Middle frontal gyrus (tissue), 1 donor: ENCODE measurements around the gene CHKA.

Experiments
- DNase-seq: peaks from one replicate; pipeline ENCODE4 v3.0.0-alpha.2; 2015; ENCODE audit warnings: low spot score; ENCODE audit errors: extremely low spot score

Gene CHKA

DNA sequence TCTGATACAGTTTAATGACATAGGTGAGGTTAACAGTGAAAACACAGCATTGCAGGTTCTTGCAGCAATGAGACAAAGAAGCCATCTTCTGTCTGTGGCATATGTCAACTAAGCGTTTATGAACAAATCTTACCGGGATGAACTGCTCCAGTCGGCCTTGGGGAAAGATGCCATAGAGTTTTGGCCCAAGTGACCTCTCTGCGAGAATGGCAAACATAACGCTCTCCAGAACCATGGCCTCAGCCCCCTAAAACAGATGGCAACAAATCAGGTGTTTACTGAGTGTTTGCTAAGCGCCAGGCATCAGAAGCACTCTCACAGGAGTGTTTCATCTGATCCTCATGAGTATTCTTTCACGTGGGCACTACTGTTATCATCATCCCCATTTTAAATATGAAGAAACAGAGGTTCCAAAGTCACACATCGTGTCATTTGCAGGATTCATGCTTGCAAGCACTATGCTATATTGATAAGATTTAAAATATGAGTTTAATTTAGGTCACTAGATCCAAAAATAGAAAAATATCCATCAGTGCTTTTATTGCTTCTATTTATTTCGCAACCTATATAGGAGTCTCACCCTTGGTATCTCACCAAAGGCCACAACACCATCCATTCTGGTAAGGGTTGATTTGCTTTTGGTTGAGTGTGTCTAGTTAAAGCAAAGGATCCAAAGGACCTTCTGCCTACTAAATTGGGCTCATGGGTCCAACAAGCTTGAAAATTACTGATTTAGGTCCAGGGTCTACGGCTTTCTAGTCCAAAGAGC lies 46.4 kb downstream of the CHKA start:
- no peak for DNase-seq

DNA sequence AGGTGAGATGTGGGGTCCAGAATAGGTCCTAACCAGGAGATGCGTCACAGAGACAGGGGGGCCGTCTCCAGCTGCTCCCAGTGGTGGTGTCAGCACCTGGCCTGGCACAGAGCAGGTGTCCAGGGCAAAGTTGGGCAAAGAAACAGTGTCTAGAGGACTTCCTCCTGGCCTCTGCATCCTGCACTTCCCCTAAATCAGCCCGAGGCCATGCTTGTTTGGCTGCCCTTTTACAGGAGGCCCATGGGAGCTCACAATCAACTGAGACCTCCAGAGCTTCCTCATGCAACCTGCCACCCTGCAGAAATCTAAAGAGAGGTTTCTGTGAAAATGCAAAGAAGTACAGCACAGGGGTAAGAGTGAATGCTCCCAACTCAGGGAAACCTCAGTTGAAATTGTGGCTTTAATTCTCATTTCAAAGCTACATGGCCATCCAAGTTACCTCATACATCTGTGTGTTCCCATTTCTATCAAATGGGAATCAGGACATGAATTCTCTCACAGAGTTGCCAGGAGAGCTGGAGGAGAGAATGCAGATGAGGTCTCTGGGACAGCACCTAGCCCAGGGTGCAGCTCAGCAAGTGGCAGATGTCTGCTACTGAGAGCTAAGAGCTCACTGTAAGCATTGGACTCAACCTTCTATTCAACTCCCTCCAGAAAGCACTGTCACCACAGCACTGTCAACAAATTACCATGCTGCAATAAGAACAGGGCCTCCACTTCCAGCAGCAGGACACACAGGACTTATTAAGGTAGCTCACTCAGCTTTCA lies 49.7 kb downstream of the CHKA start:
- DNase-seq, result no peak

DNA sequence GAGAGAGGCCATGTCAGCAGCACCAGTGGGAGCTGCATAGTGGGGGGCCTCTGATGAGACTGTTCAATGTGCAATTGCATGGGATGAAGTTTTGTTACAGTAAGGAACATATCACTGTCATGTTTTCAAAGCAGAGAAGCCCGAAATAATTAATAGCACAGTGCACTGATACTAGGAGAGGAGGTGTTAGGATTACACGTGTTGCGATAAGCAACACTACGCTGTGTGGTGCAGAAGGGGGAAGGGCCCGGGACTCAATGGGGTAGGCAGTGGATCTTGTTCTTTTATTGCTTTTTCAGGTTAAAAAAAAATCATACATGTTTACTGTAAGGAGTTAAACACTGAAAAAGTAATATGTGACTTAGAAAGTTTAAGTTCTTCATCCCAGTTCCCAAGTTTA lies 53.2 kb downstream of the CHKA start:
- DNase-seq, result no peak

DNA sequence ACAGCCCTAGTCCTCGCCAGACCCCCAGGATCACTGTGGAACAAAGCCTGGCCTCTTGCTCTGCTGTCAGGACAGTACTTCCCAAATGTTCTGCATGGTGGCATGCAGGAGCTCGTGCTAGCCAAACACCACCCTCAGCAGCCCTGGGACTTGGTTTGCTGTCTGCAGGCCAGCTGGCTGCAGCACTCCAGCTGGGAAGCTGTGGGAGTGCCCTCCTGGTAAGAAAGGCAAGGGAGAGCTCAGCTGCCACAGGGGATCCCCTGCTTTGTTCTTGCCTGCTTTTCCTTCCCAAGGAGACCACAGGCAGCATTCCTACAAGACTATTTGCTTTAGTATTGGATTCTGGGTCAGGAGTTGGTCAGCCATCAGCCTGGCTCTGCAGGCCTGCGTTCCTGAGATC lies 54.4 kb downstream of the CHKA start:
- DNase-seq, result no peak

DNA sequence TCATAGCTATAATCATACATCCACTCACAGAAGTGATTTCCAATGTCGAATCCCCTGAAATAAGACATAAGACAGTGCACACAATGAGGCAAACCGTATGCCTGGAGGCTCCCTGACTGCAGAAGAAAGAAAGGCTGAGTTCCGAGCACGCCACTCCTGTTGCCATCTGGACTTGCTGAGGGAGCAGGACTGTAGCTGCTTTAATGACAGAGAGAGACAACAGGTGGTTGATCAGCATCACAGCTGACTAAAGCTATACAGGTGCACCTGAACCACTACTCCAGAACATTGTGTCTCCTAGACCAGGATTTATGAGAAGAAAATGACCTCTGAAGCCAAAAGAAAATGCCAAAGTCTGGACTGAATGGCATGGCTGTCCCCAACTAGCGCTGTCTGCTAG lies 55.3 kb downstream of the CHKA start:
- no peak for DNase-seq

DNA sequence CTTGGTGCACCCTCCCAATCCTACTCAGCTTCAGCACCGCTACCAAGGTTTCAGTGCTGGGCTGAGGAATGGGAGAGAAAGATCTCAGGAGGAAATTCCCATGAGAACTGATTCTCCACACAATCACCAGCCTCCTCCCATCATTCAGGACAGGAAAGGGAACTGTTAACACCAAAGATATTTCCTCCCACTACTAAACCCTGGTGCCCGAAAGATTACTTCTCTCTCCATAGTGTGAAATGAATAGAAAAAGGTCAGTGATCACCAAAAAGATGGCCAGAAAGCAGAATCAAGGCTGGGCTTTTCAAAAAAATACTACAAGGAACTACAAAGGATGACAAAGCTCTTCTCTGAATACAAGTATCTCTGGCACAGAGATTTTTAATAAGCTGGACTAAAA lies 56.3 kb downstream of the CHKA start:
- DNase-seq, result no peak

DNA sequence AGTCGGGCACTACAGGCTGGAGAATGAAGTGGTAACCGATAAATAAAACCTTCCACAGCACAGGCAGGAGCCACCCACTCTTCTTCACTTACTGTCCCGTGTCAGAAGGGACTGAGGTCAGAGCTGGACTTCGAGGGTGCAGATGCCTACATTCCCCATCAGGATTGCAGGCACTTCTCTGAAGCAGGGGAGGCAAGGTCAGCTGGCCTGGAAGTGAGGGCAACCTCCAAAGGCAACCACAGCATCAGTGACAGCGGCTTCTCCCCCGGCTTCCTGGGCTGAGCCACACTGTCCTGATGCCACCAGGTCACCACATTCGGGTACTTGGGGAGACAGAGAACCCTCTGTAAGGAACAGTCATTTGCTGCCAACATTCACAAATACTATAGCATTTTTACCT lies 59.7 kb downstream of the CHKA start:
- no peak for DNase-seq

DNA sequence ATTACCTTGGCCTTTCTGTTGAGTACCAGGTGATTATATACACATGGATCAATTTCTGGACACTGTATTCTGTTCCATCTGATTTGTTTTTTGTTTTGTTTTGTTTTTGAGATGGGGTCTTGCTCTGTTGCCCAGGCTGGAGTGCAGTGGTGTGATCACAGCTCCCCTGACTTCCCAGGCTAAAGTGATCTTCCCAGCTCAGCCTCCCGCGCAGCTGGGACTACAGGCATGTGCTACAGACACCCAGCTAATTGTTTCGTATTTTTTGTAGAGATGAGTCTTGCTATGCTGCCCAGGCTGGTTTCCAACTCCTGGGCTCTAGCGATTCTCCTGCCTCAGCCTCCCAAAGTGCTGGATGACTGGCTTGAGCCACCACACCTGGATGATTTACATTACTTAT lies 63.4 kb downstream of the CHKA start:
- no peak for DNase-seq

DNA sequence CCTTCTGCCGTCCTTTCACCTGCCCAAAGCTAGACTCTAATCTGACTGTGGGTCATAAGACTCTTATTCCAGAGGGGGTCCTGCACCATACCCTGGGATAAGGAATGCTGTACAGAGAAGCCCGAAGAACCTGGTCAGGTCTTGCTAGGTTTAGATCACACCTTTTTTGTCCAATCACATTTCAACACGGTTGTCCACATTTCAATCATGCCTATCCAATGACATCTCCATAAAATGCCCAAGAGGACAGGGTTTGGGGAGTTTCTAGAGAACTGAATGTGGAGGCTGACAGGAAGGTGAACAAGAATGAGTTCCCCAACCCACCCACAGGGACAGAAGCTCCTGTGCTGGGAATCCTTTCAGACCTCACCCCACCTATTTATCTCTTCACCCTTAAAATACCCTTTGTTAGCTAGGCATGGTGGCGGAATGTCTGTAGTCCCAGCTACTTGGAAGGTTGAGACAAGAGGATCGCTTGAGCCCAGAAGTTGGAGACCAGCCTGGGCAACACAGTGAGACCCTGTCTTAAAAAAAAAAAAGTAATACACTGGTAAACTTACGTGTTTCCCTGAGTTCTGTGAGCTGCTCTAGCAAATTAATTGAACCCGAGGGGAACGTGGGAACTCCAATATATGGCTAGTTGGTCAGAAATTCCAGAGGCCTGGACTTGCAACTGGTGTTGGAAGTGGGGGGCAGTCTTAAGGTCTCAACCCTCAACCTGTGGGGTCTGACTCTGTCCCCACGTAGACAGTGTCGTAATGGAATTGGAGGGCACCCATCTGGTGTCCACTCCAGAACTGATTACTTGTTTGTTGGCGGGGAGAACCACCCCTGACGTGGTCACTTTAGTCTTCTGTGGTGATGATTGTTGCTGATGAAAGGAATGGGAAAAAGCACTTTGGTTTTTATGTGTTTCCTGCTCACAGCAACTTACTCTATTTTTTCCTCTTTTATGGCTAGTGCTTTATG lies 64.6 kb downstream of the CHKA start:
- DNase-seq, result no peak

DNA sequence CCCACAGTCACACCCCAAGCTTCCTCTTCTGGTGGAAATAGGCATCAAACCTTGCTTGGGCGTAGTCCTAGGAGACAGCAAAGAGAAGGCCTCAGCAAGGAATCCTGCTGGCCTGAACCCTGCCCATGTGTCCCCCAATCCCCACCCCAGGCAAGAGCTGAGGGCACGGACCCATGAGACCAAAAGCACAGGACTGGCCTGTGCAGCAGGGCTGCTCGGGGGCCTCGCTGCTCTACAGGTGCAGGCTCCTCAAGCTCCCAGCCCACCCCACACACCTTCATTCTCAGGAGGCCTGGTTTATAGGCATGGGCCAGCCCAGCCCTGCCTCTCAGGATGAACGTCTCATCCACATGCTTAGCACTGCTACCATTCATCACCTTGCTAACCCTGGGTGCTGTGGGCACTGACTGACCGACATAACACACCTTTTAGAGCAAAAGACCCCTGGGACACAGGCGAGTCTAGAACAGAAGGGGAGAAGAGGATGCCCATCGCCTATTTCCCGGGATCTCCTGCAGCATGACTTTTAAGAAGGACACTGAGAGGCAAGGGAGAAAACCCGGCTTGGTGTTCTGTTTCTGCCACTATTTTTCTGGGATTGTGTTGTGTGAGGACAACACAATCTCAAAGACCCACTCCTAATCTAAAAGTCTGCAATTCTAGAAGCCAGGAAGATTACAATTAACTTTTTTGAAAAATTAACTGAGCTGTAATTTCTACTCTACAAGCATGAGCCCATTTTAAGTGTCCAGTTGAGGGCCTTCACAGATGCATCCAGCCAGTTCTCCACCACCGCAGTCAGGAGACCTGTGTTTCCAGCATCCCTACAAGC lies 67.0 kb downstream of the CHKA start:
- DNase-seq, result no peak

DNA sequence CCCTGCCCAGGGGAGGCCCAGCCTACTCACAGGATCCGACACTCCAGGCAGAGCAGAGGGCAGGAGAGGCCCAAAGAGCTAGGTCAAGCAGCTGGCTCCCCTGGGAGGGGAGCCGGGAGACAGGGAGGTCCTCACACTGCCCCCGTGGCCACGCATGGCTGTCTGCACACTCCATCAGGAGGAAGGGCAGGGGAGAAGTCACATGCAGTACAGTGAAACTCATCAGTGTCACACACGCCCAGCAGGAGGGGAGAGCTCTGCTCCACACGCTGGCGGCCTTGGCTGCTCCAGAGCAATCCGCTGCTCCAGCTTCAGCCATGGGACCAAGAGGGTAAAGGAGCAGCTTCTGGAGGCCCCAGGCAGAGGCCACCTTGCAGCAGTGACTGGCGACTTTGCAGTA lies 68.1 kb downstream of the CHKA start:
- no peak for DNase-seq

DNA sequence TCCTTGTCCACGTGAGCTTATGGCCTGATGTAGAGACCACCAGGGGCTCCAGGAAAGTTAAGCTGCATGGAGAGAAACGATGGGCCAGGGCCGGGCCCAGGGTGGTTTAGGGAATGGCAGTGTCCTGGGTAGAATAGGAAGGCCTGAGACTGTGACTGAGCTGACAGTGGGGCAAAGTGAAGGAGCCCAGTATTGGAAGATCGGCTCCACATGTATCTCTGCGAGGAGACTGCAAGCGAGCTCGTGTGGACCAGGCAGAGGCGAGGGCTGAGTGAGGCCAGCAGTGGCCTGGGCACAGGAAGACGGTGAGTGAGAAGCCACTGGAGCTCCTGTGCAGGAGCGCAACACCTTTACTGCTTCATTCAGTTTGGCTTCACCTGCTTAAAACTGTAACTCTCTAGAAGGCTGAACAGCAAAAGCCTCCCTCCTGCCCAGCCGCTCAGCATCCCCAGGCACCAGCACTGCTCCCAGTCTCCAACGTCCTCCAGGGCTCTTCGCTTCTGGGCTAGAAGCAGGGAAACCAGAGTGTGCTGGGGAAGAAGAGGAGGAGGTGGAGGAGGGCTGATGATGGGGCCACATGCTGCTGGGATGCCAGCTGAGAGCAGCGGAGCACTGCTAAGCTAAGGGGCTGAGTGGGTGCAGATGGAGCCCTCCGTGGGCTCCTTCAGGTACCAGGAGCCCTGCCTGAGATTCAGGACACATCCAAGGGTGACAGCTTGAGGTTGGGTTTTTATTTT lies 68.9 kb downstream of the CHKA start:
- no peak for DNase-seq

DNA sequence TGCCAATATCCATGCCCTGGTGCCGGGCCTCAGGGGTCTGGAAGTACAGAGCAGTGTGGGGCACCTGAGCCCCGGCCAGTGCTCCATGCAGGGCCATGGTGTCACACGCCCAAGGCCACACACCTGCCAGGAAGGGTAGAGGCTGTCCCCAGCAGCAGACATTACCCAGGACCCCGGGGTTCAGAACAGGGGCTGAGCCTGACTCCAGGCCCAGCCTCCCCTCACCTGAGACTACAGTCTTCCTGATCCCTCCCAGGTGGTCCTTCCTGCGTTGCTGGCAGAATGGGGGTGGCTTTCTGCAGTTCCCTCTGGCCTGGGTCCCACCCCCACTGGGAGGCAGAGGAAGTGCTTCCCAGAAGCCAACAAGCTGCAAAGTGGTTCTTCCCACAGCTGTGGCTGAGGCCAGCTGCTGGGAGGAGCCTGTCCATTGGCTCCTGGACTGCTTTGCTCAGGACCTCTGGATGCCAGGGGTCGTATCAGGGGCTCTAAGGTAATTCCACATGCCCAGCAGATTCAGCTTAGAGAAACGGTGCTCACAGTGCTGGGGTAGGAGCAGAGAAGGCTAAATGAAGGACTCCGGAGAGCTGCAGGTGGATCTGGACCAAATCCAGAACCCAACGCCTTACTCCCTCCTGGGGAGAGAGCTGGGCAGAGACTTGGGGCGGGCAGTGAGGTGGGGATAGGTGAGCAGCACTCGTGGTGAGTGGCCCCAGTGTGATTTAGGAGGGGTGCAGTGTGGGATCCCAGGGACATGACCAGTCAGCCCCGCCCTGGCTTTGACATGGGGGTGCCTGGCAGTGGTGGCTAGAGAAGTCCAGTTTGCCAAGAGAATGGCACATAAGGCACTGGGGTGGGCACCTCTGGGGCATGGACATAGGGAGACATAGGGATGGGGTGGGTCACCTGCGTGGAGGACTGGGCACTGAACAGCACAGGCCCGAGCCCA lies 69.7 kb downstream of the CHKA start:
- no peak for DNase-seq

DNA sequence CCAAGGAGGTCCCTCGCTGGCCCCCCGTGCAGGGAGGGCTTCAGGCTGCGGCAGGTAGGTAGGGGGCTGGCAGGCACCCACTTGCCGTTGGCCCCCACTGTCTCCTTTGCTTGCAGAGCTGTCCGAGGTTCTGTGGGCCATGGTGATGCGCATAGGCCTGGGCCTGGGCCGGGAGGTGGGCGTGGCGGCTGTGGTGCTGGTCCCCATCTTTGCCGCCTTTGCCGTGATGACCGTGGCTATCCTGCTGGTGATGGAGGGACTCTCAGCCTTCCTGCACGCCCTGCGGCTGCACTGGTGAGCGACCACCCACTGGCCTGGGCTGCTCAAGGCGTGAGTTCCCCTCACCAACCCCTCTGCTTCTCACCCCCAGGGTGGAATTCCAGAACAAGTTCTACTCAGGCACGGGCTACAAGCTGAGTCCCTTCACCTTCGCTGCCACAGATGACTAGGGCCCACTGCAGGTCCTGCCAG lies 70.8 kb downstream of the CHKA start:
- no peak for DNase-seq

DNA sequence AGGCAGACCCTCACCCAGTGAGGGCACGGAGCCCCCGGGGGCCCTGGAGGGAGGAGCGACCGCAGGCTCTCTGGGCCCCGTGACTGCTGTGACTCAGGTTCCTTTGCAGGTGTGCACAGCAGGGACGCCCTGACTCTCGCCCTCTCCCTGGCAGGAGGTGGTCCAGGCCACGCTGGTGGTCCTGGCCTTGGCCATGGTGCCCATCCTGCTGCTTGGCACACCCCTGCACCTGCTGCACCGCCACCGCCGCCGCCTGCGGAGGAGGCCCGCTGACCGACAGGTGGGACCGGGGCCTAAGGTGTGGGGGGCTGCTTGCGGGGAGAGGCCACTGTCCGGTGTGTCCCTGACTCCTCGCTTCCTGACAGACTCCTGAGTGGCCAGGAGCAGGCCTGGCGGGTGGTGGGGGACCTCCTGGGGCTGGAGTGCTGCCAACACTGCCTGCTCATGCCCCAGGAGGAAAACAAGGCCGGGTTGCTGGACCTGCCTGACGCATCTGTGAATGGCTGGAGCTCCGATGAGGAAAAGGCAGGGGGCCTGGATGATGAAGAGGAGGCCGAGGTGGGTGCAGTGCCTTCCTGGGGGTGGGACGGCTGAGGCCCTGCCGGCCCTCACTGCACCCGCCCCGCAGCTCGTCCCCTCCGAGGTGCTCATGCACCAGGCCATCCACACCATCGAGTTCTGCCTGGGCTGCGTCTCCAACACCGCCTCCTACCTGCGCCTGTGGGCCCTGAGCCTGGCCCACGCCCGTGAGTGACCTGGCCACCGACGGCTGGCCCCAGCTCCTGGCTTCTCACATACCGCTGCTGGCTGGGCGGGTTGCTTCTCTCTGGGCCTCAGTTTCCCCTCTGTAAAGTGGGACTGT lies 71.4 kb downstream of the CHKA start:
- no peak for DNase-seq

DNA sequence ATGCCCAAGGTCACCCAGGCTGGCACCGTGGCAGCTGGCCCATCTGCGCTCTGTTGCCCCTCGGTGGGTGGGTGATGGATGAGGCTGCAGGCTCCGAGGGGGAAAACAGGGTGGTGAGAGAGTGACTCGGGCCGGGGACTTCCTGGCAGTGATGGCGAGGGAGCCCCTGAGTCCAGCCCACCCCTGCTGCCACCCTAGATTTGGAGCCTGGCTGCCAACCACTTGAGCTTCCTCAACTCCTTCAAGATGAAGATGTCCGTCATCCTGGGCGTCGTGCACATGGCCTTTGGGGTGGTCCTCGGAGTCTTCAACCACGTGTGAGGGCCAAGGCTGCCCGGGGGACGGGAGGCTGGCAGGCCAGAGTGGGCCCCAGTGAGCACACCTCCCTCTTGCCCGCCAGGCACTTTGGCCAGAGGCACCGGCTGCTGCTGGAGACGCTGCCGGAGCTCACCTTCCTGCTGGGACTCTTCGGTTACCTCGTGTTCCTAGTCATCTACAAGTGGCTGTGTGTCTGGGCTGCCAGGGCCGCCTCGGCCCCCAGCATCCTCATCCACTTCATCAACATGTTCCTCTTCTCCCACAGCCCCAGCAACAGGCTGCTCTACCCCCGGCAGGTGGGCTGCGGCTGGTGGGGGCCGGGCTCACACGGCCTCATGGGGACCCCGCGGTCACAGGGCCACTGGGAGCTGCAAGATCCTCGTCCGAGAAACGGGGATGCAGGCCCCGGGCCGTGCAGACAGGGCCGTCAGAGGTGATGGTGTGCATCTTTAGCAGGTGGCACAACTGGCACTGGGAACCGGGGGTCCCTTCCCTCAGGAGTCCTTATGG lies 72.3 kb downstream of the CHKA start:
- no peak for DNase-seq
